ENCODE measurements around the gene MAN1B1. TPM values are rescaled to one million over a fixed set of nuclear protein-coding genes. Genes with fewer than 3 reads are reported as not detected.

MAN1B1 gene
- polyA plus RNA-seq, 5 donors, result 50.7 to 68.6 (median 60.1) TPM

Other genes with a start within 250 kb of the MAN1B1 start
- gene AJM1, start 244.5 kb upstream of the MAN1B1 start, polyA plus RNA-seq (ENCODE audit: insufficient read depth in 1 of 5, insufficient read length in 5 of 5, low replicate concordance in 1 of 5), result 1 to 10 TPM in 3 of 5 donors, under 1 TPM in 2; 0.56 to 1.9 (median 1.1) TPM
- gene PHPT1, start 237.6 kb upstream of the MAN1B1 start, polyA plus RNA-seq (ENCODE audit: insufficient read depth in 1 of 5, insufficient read length in 5 of 5, low replicate concordance in 1 of 5), result 100 to 1,000 TPM in 1 of 5 donors, 10 to 100 TPM in 4; 57.7 to 161 (median 84.7) TPM
- 1 to 10 TPM; 4.5 to 9.5 (median 6.7) TPM for gene MAMDC4, start 234.6 kb upstream of the MAN1B1 start, polyA plus RNA-seq (ENCODE audit: insufficient read depth in 1 of 5, insufficient read length in 5 of 5, low replicate concordance in 1 of 5)
- 100 to 1,000 TPM; 326 to 525 (median 367) TPM for gene EDF1, start 220.7 kb upstream of the MAN1B1 start, polyA plus RNA-seq (ENCODE audit: insufficient read depth in 1 of 5, insufficient read length in 5 of 5, low replicate concordance in 1 of 5)
- 10 to 100 TPM; 10.8 to 16.5 (median 13.9) TPM for gene TRAF2, start 200.5 kb upstream of the MAN1B1 start, polyA plus RNA-seq (ENCODE audit: insufficient read depth in 1 of 5, insufficient read length in 5 of 5, low replicate concordance in 1 of 5)
- 10 to 100 TPM; 28.1 to 74.7 (median 42.7) TPM for gene FBXW5, start 142.2 kb upstream of the MAN1B1 start, polyA plus RNA-seq (ENCODE audit: insufficient read depth in 1 of 5, insufficient read length in 5 of 5, low replicate concordance in 1 of 5)
- gene C8G, start 141.7 kb upstream of the MAN1B1 start, polyA plus RNA-seq (ENCODE audit: insufficient read depth in 1 of 5, insufficient read length in 5 of 5, low replicate concordance in 1 of 5), result under 1 TPM in 4 of 5 donors, not detected in 1; 0.33 to 0.78 (median 0.41) TPM
- 10 to 100 TPM in 3 of 5 donors, 1 to 10 TPM in 2; 9.1 to 25.3 (median 21.1) TPM for gene LCN12, start 134.7 kb upstream of the MAN1B1 start, polyA plus RNA-seq (ENCODE audit: insufficient read depth in 1 of 5, insufficient read length in 5 of 5, low replicate concordance in 1 of 5)
- 10 to 100 TPM; 21.1 to 66.2 (median 29.6) TPM for gene PTGDS, start 109.5 kb upstream of the MAN1B1 start, polyA plus RNA-seq (ENCODE audit: insufficient read depth in 1 of 5, insufficient read length in 5 of 5, low replicate concordance in 1 of 5)
- 1 to 10 TPM in 2 of 5 donors, under 1 TPM in 3; 0.59 to 1.9 (median 0.89) TPM for gene LCNL1, start 104.0 kb upstream of the MAN1B1 start, polyA plus RNA-seq (ENCODE audit: insufficient read depth in 1 of 5, insufficient read length in 5 of 5, low replicate concordance in 1 of 5)
- 10 to 100 TPM; 26.2 to 57.5 (median 36.8) TPM for gene PAXX, start 94.6 kb upstream of the MAN1B1 start, polyA plus RNA-seq (ENCODE audit: insufficient read depth in 1 of 5, insufficient read length in 5 of 5, low replicate concordance in 1 of 5)
- gene CLIC3, start 90.4 kb upstream of the MAN1B1 start, polyA plus RNA-seq (ENCODE audit: insufficient read depth in 1 of 5, insufficient read length in 5 of 5, low replicate concordance in 1 of 5), result 10 to 100 TPM; 25.9 to 74.3 (median 43.8) TPM
- 10 to 100 TPM; 16.0 to 35.7 (median 21.0) TPM for gene ABCA2, start 58.7 kb upstream of the MAN1B1 start, polyA plus RNA-seq (ENCODE audit: insufficient read depth in 1 of 5, insufficient read length in 5 of 5, low replicate concordance in 1 of 5)
- gene FUT7, start 54.9 kb upstream of the MAN1B1 start, polyA plus RNA-seq (ENCODE audit: insufficient read depth in 1 of 5, insufficient read length in 5 of 5, low replicate concordance in 1 of 5), result under 1 TPM in 1 of 5 donors, not detected in 4; 0.08 TPM
- gene NPDC1, start 40.8 kb upstream of the MAN1B1 start, polyA plus RNA-seq (ENCODE audit: insufficient read depth in 1 of 5, insufficient read length in 5 of 5, low replicate concordance in 1 of 5), result 10 to 100 TPM; 20.6 to 61.5 (median 33.8) TPM
- gene ENTPD2, start 32.9 kb upstream of the MAN1B1 start, polyA plus RNA-seq (ENCODE audit: insufficient read depth in 1 of 5, insufficient read length in 5 of 5, low replicate concordance in 1 of 5), result 1 to 10 TPM; 2.0 to 5.4 (median 3.2) TPM
- 10 to 100 TPM in 3 of 5 donors, 1 to 10 TPM in 2; 8.9 to 13.7 (median 10.3) TPM for gene SAPCD2, start 16.4 kb upstream of the MAN1B1 start, polyA plus RNA-seq (ENCODE audit: insufficient read depth in 1 of 5, insufficient read length in 5 of 5, low replicate concordance in 1 of 5)
- gene UAP1L1, start 9.5 kb upstream of the MAN1B1 start, polyA plus RNA-seq (ENCODE audit: insufficient read depth in 1 of 5, insufficient read length in 5 of 5, low replicate concordance in 1 of 5), result 1 to 10 TPM; 4.6 to 8.4 (median 5.6) TPM
- 10 to 100 TPM; 27.2 to 50.4 (median 48.6) TPM for gene DPP7, start 27.7 kb downstream of the MAN1B1 start, polyA plus RNA-seq (ENCODE audit: insufficient read depth in 1 of 5, insufficient read length in 5 of 5, low replicate concordance in 1 of 5)
- gene GRIN1, start 52.2 kb downstream of the MAN1B1 start, polyA plus RNA-seq (ENCODE audit: insufficient read depth in 1 of 5, insufficient read length in 5 of 5, low replicate concordance in 1 of 5), result under 1 TPM; 0.12 to 0.51 (median 0.23) TPM
- under 1 TPM in 4 of 5 donors, not detected in 1; 0.23 to 0.49 (median 0.37) TPM for gene LRRC26, start 83.1 kb downstream of the MAN1B1 start, polyA plus RNA-seq (ENCODE audit: insufficient read depth in 1 of 5, insufficient read length in 5 of 5, low replicate concordance in 1 of 5)
- not detected for gene TMEM210, start 85.1 kb downstream of the MAN1B1 start, polyA plus RNA-seq (ENCODE audit: insufficient read depth in 1 of 5, insufficient read length in 5 of 5, low replicate concordance in 1 of 5)
- gene ANAPC2, start 101.6 kb downstream of the MAN1B1 start, polyA plus RNA-seq (ENCODE audit: insufficient read depth in 1 of 5, insufficient read length in 5 of 5, low replicate concordance in 1 of 5), result 10 to 100 TPM; 34.4 to 53.0 (median 44.4) TPM
- 10 to 100 TPM; 34.4 to 69.2 (median 43.9) TPM for gene SSNA1, start 101.7 kb downstream of the MAN1B1 start, polyA plus RNA-seq (ENCODE audit: insufficient read depth in 1 of 5, insufficient read length in 5 of 5, low replicate concordance in 1 of 5)
- 10 to 100 TPM in 2 of 5 donors, 1 to 10 TPM in 3; 5.9 to 12.1 (median 7.6) TPM for gene TPRN, start 113.8 kb downstream of the MAN1B1 start, polyA plus RNA-seq (ENCODE audit: insufficient read depth in 1 of 5, insufficient read length in 5 of 5, low replicate concordance in 1 of 5)
- gene TMEM203, start 118.7 kb downstream of the MAN1B1 start, polyA plus RNA-seq (ENCODE audit: insufficient read depth in 1 of 5, insufficient read length in 5 of 5, low replicate concordance in 1 of 5), result 10 to 100 TPM; 31.5 to 40.1 (median 35.4) TPM
- gene NDOR1, start 118.7 kb downstream of the MAN1B1 start, polyA plus RNA-seq (ENCODE audit: insufficient read depth in 1 of 5, insufficient read length in 5 of 5, low replicate concordance in 1 of 5), result 10 to 100 TPM in 2 of 5 donors, 1 to 10 TPM in 3; 6.9 to 16.1 (median 9.8) TPM
- 10 to 100 TPM in 1 of 5 donors, 1 to 10 TPM in 4; 3.2 to 10.8 (median 6.3) TPM for gene RNF208, start 135.3 kb downstream of the MAN1B1 start, polyA plus RNA-seq (ENCODE audit: insufficient read depth in 1 of 5, insufficient read length in 5 of 5, low replicate concordance in 1 of 5)
- gene CYSRT1, start 138.2 kb downstream of the MAN1B1 start, polyA plus RNA-seq (ENCODE audit: insufficient read depth in 1 of 5, insufficient read length in 5 of 5, low replicate concordance in 1 of 5), result 1 to 10 TPM in 4 of 5 donors, under 1 TPM in 1; 0.96 to 3.0 (median 2.0) TPM
- gene RNF224, start 140.5 kb downstream of the MAN1B1 start, polyA plus RNA-seq (ENCODE audit: insufficient read depth in 1 of 5, insufficient read length in 5 of 5, low replicate concordance in 1 of 5), result 1 to 10 TPM; 1.5 to 3.8 (median 3.5) TPM
- 1 to 10 TPM in 4 of 5 donors, under 1 TPM in 1; 0.84 to 2.5 (median 1.9) TPM for gene SLC34A3, start 143.9 kb downstream of the MAN1B1 start, polyA plus RNA-seq (ENCODE audit: insufficient read depth in 1 of 5, insufficient read length in 5 of 5, low replicate concordance in 1 of 5)
- gene TUBB4B, start 154.3 kb downstream of the MAN1B1 start, polyA plus RNA-seq (ENCODE audit: insufficient read depth in 1 of 5, insufficient read length in 5 of 5, low replicate concordance in 1 of 5), result 100 to 1,000 TPM; 211 to 322 (median 258) TPM
- gene STPG3, start 164.3 kb downstream of the MAN1B1 start, polyA plus RNA-seq (ENCODE audit: insufficient read depth in 1 of 5, insufficient read length in 5 of 5, low replicate concordance in 1 of 5), result 1 to 10 TPM in 2 of 5 donors, under 1 TPM in 3; 0.26 to 1.5 (median 0.98) TPM
- 10 to 100 TPM; 43.3 to 73.2 (median 55.3) TPM for gene NELFB, start 168.3 kb downstream of the MAN1B1 start, polyA plus RNA-seq (ENCODE audit: insufficient read depth in 1 of 5, insufficient read length in 5 of 5, low replicate concordance in 1 of 5)
- gene TOR4A, start 190.7 kb downstream of the MAN1B1 start, polyA plus RNA-seq (ENCODE audit: insufficient read depth in 1 of 5, insufficient read length in 5 of 5, low replicate concordance in 1 of 5), result 10 to 100 TPM in 3 of 5 donors, 1 to 10 TPM in 2; 6.6 to 17.8 (median 10.3) TPM
- 10 to 100 TPM in 1 of 5 donors, 1 to 10 TPM in 4; 7.5 to 14.7 (median 9.0) TPM for gene NRARP, start 215.3 kb downstream of the MAN1B1 start, polyA plus RNA-seq (ENCODE audit: insufficient read depth in 1 of 5, insufficient read length in 5 of 5, low replicate concordance in 1 of 5)

Data from right lung (tissue), 5 donors.